ENCODE measurements around the gene CFAP210. TPM values are rescaled to one million over a fixed set of nuclear protein-coding genes. Genes with fewer than 3 reads are reported as not detected.

CFAP210 gene
- total RNA-seq, 6 donors from 2014 or later = 1.4 to 14.7 (median 2.6) TPM; not detected in 1

DNA sequence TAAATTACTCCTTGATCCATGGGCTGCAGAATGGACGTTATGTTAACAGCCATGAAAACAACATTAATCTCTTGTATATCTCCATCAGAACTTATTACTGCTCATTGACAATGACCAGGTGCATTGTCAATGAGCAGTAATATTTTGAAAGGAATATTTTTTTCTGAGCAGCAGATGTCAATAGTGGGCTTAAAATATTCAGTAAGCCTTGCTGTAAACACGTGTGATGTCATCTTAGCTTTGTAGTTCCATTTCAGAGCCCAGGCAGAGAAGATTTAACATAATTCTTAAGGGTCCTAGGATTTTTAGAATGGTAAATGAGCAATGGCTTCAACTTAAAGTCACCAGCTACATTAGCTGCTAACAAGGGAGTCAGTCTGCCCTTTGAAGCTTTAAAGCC is 26.6 kb downstream of the CFAP210 start:
- DNase-seq (no peak), ATAC-seq (ENCODE audit: low FRiP score in 2 of 2) (no peak)
- Histone ChIP-seq H3K27ac (no peak overlapping the region), H3K4me1 (peaks cover 0 to 7% (median 0%) of the 10 kb centered on the region in 4 donors), H3K4me3 (no peak overlapping the region), H3K9me3 (no peaks in the 10 kb centered on the region), H3K27me3 (no peaks in the 10 kb centered on the region), H3K36me3 (no peaks in the 10 kb centered on the region)
- TF ChIP-seq, protein P1, sequence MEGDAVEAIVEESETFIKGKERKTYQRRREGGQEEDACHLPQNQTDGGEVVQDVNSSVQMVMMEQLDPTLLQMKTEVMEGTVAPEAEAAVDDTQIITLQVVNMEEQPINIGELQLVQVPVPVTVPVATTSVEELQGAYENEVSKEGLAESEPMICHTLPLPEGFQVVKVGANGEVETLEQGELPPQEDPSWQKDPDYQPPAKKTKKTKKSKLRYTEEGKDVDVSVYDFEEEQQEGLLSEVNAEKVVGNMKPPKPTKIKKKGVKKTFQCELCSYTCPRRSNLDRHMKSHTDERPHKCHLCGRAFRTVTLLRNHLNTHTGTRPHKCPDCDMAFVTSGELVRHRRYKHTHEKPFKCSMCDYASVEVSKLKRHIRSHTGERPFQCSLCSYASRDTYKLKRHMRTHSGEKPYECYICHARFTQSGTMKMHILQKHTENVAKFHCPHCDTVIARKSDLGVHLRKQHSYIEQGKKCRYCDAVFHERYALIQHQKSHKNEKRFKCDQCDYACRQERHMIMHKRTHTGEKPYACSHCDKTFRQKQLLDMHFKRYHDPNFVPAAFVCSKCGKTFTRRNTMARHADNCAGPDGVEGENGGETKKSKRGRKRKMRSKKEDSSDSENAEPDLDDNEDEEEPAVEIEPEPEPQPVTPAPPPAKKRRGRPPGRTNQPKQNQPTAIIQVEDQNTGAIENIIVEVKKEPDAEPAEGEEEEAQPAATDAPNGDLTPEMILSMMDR (IDR thresholded peaks at IDR 0.05) = no peak
- TF ChIP-seq POLR2A (IDR thresholded peaks at IDR 0.05) (no peak), POLR2AphosphoS5 (IDR thresholded peaks at IDR 0.05) (no peak), EP300 (IDR thresholded peaks at IDR 0.05) (no peak)
- whole genome bisulfite sequencing, 2 donors = 29 to 45% methylated on average over 2 of the region's 2 CpGs

DNA sequence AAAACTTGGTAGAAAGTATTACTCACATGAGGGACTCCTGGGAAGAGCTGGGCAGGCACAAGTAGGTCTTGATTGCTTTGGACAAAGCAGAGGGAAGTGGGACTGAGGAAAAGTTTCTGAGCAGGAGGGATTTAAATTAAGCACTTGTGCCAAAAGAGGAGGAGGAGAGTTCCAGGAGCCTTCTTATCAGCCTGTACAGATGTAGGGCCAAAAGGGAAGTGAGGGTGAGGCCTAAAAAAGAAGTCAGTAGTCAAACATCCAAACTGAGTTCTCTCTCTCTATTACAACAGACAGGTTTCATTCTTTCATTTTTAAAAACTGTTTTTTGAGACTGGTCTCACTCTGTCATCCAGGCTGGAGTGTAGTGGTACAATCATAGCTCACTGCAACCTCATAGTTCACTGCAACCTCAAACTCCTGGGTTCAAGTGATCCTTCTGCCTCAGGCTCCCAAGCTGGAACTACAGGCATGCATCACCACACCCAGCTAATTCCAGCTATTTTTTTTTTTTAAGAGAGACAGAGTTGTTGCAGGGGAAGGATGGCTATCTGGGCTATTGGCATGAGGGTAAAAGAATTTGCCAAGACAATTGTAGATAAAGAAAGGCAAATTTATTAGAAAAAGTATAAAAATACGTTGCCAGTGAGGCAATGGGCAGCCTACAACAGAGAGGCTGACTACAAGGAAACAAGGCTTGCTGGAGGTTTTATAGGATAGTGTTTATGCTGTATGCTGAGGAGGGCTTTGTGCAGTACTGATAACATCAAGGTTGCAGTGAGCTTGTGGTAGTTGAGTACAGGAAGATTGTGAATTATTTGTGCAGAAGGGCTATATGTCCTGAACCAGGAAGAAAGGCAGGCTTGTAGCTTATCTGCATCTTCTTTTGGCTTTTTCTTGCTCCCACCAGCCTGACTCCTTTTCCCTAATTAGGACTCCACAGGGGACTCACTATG is 29.0 kb downstream of the CFAP210 start:
- WGBS, 2 donors = 54 to 68% methylated on average over 1 of the region's 1 CpG
- Histone ChIP-seq H3K4me1 (peaks cover 0 to 7% (median 0%) of the 10 kb centered on the region in 4 donors), H3K4me3 (no peak overlapping the region), H3K27ac (no peak overlapping the region), H3K9me3 (no peaks in the 10 kb centered on the region), H3K27me3 (no peaks in the 10 kb centered on the region), H3K36me3 (no peaks in the 10 kb centered on the region)
- no peak for DNase-seq
- TF ChIP-seq, protein P1 (IDR thresholded peaks at IDR 0.05) = no peak
- TF ChIP-seq POLR2AphosphoS5 (IDR thresholded peaks at IDR 0.05) (no peak), EP300 (IDR thresholded peaks at IDR 0.05) (no peak), POLR2A (IDR thresholded peaks at IDR 0.05) (no peak)
- ATAC-seq (ENCODE audit: low FRiP score in 2 of 2) = no peak

DNA sequence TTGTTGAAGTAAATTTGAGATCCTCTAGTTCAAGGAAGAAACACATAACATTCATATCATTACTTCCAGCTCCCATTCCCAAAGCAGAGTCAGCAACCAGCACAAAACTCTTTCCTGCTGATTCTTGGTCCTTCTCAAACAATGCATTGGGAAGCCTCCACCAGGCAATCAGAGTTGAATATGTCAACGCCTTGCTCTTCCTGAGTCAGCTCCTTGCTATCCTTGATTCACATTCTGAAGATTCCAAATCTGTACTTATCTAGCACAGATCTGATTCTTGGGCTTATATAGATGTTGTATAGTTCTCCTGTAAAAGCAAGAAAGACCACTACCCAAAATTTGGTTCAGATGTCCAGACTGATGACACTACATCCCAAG is 29.6 kb downstream of the CFAP210 start:
- Histone ChIP-seq H3K36me3 (no peaks in the 10 kb centered on the region), H3K4me3 (no peak overlapping the region), H3K4me1 (peaks cover 0 to 7% (median 0%) of the 10 kb centered on the region in 4 donors), H3K27me3 (no peaks in the 10 kb centered on the region), H3K27ac (no peak overlapping the region), H3K9me3 (no peaks in the 10 kb centered on the region)
- DNase-seq (no peak), ATAC-seq (ENCODE audit: low FRiP score in 2 of 2) (no peak)
- WGBS, 2 donors = 47 to 65% methylated on average over 1 of the region's 1 CpG
- TF ChIP-seq POLR2AphosphoS5 (IDR thresholded peaks at IDR 0.05) (no peak), EP300 (IDR thresholded peaks at IDR 0.05) (no peak), POLR2A (IDR thresholded peaks at IDR 0.05) (no peak)
- TF ChIP-seq, protein P1 (IDR thresholded peaks at IDR 0.05) = no peak

DNA sequence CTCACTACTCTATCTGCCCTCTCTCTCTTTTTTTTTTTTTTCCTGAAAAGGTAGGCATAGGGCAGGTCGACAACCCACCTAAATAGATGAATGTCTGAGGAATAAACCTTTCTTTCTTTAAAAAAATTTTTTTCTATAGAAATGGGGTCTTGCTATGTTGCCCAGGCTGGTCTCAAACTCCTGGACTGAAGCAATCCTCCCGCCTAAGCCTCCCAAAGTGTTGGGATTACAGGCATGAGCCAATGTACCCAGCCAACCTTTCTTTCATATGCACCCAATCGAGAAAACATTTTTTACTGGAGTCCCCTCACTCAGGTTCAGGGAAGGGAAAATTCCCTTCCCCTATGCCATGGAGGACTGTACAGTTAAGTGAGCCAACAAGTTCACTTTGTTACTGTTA is 31.0 kb downstream of the CFAP210 start:
- no peak for TF ChIP-seq EP300 (IDR thresholded peaks at IDR 0.05)
- no peaks in the 10 kb centered on the region for H3K9me3 ChIP-seq
- no peak overlapping the region for H3K4me3 ChIP-seq
- H3K27ac ChIP-seq = no peak overlapping the region
- WGBS, 2 donors = 93 to 96% methylated on average over 3 of the region's 3 CpGs
- DNase-seq (no peak), ATAC-seq (ENCODE audit: low FRiP score in 2 of 2) (no peak)
- peaks cover 0 to 7% (median 0%) of the 10 kb centered on the region in 4 donors for H3K4me1 ChIP-seq
- H3K27me3 ChIP-seq = no peaks in the 10 kb centered on the region
- H3K36me3 ChIP-seq = no peaks in the 10 kb centered on the region

DNA sequence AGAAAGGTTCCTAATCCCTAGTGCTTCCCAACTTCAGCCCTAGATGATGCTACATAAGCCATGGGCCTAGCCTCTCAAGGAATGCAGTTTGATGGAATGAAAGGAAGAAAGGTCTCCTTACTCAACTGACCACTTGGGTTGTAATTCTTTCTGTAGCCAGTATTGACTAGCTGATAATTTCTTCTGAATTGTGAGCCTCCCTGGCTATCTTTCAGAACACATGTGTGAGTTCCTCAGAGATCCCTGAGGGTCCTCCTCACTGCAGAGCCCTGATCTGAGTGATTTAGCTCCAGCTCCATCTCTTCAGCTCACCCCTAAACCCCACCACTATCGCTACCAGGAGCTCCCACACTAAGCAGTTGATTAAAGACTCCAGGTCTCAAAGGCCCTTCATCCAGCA is 31.5 kb downstream of the CFAP210 start:
- H3K27me3 ChIP-seq = no peaks in the 10 kb centered on the region
- no peak overlapping the region for H3K4me3 ChIP-seq
- peaks cover 0 to 7% (median 0%) of the 10 kb centered on the region in 4 donors for H3K4me1 ChIP-seq
- 93 to 100% methylated on average over 1 of the region's 1 CpG for WGBS, 2 donors
- no peak for ATAC-seq (ENCODE audit: low FRiP score in 2 of 2)
- H3K27ac ChIP-seq = no peak overlapping the region
- TF ChIP-seq EP300 (IDR thresholded peaks at IDR 0.05) (no peak), POLR2A (IDR thresholded peaks at IDR 0.05) (no peak)
- TF ChIP-seq, protein P1 (IDR thresholded peaks at IDR 0.05) = no peak
- no peaks in the 10 kb centered on the region for H3K36me3 ChIP-seq
- H3K9me3 ChIP-seq = no peaks in the 10 kb centered on the region
- no peak for DNase-seq

Measured in upper lobe of left lung (tissue), 6 donors.